ENCODE results near the gene ADCY9.
"Not testable (repeated sequence)": the region's sequence is repeated elsewhere in the genome, so short reads cannot be mapped to it uniquely, and the experiment has no call there.

ADCY9 gene

DNA sequence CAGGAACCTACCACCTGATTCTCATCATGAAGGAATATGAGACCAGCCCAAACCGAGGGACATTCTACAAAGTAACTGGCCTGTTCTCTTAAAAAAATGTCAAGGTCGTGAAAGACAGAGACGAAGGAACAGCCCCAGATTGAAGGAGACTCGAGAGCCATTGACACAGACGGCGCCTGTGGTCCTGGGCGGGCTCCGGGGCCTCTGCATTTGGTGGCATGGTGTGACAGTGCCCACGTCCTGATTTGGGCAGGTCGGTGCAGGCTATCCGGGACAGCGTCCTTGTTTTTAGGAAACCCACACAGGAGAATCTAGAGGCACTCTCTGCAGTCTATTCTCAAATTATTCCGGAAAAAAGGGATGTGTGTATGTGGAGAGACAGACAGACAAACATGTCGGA lies 64.1 kb downstream of the ADCY9 start:
- TF ChIP-seq, protein P1, sequence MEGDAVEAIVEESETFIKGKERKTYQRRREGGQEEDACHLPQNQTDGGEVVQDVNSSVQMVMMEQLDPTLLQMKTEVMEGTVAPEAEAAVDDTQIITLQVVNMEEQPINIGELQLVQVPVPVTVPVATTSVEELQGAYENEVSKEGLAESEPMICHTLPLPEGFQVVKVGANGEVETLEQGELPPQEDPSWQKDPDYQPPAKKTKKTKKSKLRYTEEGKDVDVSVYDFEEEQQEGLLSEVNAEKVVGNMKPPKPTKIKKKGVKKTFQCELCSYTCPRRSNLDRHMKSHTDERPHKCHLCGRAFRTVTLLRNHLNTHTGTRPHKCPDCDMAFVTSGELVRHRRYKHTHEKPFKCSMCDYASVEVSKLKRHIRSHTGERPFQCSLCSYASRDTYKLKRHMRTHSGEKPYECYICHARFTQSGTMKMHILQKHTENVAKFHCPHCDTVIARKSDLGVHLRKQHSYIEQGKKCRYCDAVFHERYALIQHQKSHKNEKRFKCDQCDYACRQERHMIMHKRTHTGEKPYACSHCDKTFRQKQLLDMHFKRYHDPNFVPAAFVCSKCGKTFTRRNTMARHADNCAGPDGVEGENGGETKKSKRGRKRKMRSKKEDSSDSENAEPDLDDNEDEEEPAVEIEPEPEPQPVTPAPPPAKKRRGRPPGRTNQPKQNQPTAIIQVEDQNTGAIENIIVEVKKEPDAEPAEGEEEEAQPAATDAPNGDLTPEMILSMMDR (IDR thresholded peaks at IDR 0.05; ENCODE audit: control insufficient read depth, extremely low read depth, insufficient read depth) = no peak
- no peak for DNase-seq (ENCODE audit: low read depth)
- no peak overlapping the region for H3K4me3 ChIP-seq (ENCODE audit: low read depth, low read length)

DNA sequence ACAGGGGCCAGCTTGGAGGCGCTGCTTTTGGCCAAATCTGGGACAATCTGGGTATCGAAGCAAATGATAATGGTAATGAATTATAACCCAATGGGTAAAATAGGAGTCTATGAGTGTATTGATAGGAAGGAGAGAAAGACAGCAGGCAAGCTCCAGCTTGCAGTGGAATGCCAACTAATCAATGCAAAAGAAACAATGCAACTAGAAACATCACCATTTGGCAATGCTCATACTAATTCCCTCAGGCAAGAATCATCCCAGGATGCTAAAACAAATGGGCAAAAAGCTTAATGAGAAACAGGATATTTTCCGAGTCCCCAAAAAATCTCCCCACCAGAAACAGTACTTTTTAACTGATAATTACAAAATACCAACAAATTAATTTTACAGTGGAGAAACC lies 64.7 kb downstream of the ADCY9 start:
- TF ChIP-seq, protein P1 (IDR thresholded peaks at IDR 0.05; ENCODE audit: control insufficient read depth, extremely low read depth, insufficient read depth) = no peak
- H3K4me3 ChIP-seq (ENCODE audit: low read depth, low read length) = no peak overlapping the region
- no peak for DNase-seq (ENCODE audit: low read depth)

DNA sequence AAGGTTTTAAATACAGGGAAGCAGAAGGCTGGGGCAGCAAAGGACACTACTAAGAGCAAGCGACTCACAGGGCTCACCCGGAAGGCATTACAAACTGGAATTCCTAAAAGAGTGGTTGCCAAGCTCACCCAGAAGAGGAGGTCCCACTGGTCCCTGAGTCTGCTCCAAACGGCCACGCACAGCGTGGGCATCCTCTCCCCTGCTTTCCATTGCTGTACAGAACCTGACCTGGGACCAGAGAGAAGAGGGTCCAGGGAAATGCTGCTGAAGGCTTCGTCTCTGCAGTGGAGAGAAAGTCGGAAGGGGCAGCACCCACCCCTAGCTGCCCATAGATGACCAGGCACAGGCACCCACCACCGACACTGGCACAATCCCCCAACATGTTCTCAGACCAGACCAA lies 67.2 kb downstream of the ADCY9 start:
- H3K4me3 ChIP-seq (ENCODE audit: low read depth, low read length) = no peak overlapping the region

DNA sequence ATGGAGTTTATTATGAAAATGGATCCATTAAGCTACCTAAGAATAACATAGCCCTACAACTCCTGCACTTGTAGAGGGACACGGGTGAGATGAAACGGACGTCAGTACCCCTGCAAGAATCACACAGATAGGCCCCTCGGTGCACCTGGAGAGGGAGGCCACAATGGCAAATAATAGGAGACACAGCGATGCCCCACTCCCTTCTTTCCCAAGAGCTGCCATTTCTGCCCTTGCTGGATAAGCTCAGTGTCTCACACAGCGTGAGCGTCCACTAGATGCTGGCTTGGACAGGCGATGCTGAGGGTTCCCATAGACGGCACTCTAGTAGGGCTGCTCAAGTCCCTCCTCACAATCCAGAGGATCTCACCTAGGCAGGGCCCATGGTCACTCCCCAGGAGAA lies 67.8 kb downstream of the ADCY9 start:
- TF ChIP-seq, protein P1 (IDR thresholded peaks at IDR 0.05; ENCODE audit: control insufficient read depth, extremely low read depth, insufficient read depth) = no peak
- DNase-seq (ENCODE audit: low read depth) = no peak
- no peak overlapping the region for H3K4me3 ChIP-seq (ENCODE audit: low read depth, low read length)

More for the DNA sequence above, 67.2 kb downstream of the ADCY9 start:
- DNase-seq (ENCODE audit: low read depth) = no peak
- TF ChIP-seq, protein P1 (IDR thresholded peaks at IDR 0.05; ENCODE audit: control insufficient read depth, extremely low read depth, insufficient read depth) = no peak

DNA sequence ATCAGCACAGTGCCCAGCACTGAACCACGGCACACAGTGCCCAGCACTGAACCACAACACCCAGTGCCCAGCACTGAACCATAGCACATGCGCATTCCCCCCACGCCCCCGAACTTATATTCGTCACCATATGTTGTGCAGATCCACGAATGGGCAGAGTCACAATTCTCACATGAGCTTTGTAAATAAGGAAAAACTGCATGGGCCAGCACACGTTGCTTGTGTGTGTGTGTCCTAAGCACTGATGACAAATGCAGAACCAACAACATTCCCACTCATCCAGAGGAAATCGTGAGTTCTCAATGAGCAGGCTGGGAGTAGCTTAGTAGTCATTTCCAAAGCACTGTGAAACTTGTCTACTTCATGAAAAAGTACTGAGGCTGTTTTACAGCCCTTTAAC lies 70.0 kb downstream of the ADCY9 start:
- no peak overlapping the region for H3K4me3 ChIP-seq (ENCODE audit: low read depth, low read length)
- TF ChIP-seq, protein P1 (IDR thresholded peaks at IDR 0.05; ENCODE audit: control insufficient read depth, extremely low read depth, insufficient read depth) = no peak
- no peak for DNase-seq (ENCODE audit: low read depth)

DNA sequence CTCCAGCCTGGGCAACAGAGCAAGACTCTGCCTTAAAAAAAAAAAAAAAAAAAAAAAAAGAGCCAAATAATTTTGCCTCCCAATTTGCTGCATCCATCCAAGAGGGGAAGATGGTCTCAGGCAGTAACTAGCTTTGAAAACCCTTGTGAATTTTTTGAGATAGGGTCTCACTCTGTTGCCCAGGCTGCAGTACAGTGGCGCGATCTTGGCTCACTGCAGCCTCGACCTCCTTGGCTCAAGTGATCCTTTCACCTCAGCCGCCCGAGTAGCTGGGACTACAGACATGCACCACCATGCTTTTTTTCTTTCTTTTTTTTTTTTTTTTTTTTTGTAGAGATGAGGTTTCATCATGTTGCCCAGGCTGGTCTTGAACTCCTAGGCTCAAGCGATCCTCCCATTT lies 70.7 kb downstream of the ADCY9 start:
- DNase-seq (ENCODE audit: low read depth); H3K4me3 ChIP-seq (ENCODE audit: low read depth, low read length): not testable (repeated sequence)

DNA sequence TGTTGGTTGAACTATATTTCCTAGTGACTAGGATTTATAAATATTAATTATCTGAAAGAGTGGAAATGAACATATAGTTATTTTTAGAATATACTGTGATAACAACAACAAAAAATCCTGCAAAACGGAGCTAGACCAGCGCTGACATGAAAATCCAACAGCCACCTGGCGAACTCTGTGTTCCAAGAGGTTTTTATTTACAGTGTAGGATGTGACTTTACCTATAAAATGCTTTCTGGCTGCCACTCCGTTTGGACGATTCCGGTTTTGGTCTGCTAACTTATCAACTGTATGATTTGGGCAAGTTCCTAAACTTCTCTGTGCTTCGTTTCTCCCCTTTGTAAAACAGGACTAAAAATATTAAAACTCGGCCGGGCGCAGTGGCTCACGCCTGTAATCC lies 73.7 kb downstream of the ADCY9 start:
- DNase-seq (ENCODE audit: low read depth) = peak; percentile 82
- TF ChIP-seq, protein P1 (IDR thresholded peaks at IDR 0.05; ENCODE audit: control insufficient read depth, extremely low read depth, insufficient read depth) = no peak
- H3K4me3 ChIP-seq (ENCODE audit: low read depth, low read length) = no peak overlapping the region
